Bronchial epithelial cell (primary cell): ENCODE data around the gene LMX1B. TPM values are rescaled to one million over a fixed set of nuclear protein-coding genes. Genes with fewer than 3 reads are reported as not detected.

Experiments
- DNase-seq: peaks from one replicate; pipeline ENCODE4 v3.0.0-alpha.2; 2010; ENCODE audit warnings: low read depth
- FAIRE-seq: peaks from 2 replicates; lab custom pipeline; 2011; peaks lifted over from hg19 to GRCh38; lab: Jason Lieb, UNC
- H3K27me3 ChIP-seq: 2 replicates; pipeline ENCODE4 v1.5.1; 2011; ENCODE audit warnings: low read length; ENCODE audit not compliant: control insufficient read depth, insufficient read depth
- H3K36me3 ChIP-seq: 2 replicates; pipeline ENCODE4 v1.5.1; 2011; ENCODE audit warnings: low read length; ENCODE audit not compliant: control insufficient read depth, insufficient read depth
- H3K4me3 ChIP-seq: 2 replicates; pipeline ENCODE4 v1.5.1; 2011; ENCODE audit warnings: mild to moderate bottlenecking, low read depth, low read length, control low read depth
- CTCF ChIP-seq: IDR thresholded peaks from 2 replicates; pipeline ENCODE4 v1.5.1; 2011; ENCODE audit warnings: mild to moderate bottlenecking, moderate library complexity, low read length, control low read depth, inconsistent platforms; ENCODE audit not compliant: insufficient read depth, severe bottlenecking
- total RNA-seq: library from RNA; depleted of rRNA; stranded (reverse); fragments of >200 nt; gene quantifications from 2 replicates; pipeline ENCODE4 v1.2.1, GENCODE V29; 2014

LMX1B gene
- total RNA-seq, 1 donor from 2014 or later = not detected

- no peak for TF ChIP-seq CTCF
- Histone ChIP-seq H3K27me3 (peaks cover under 1% of the 10 kb centered on the region), H3K36me3 (no peaks in the 10 kb centered on the region), H3K4me3 (no peak overlapping the region)
- FAIRE-seq (no peak), DNase-seq (no peak)
Measured at GRCh38 chr9:126745574-126746411, 132.1 kb downstream of the LMX1B start.

Other genes starting within 250 kb of the LMX1B start
- gene ZBTB43, start 191.1 kb downstream of the LMX1B start, total RNA-seq = 12.8 and 21.9 TPM in 2 replicates
- 5.9 and 6.6 TPM in 2 replicates for gene ZBTB34, start 246.7 kb downstream of the LMX1B start, total RNA-seq